HG03175 (cell line): ENCODE measurements around the gene NES.
"Not testable (repeated sequence)": the region's sequence is repeated elsewhere in the genome, so short reads cannot be mapped to it uniquely, and the experiment has no call there.

Experiments
- ATAC-seq: cut with Tn5 transposase; IDR thresholded peaks from one replicate; pipeline ENCODE4 v1.9.1; 2021; ENCODE audit warnings: mild to moderate bottlenecking, moderate library complexity; ENCODE audit not compliant: unreplicated experiment

Gene NES

DNA sequence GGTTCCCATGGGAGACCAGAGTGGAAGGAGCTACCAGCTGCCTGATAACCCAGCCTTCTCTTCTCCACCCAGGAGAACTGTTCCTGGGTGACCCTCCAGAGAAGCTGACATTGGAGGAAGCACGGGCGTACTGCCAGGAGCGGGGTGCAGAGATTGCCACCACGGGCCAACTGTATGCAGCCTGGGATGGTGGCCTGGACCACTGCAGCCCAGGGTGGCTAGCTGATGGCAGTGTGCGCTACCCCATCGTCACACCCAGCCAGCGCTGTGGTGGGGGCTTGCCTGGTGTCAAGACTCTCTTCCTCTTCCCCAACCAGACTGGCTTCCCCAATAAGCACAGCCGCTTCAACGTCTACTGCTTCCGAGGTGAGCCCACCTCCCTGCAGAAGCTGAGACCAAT, 28.7 kb downstream of the NES start:
- no peak for ATAC-seq

DNA sequence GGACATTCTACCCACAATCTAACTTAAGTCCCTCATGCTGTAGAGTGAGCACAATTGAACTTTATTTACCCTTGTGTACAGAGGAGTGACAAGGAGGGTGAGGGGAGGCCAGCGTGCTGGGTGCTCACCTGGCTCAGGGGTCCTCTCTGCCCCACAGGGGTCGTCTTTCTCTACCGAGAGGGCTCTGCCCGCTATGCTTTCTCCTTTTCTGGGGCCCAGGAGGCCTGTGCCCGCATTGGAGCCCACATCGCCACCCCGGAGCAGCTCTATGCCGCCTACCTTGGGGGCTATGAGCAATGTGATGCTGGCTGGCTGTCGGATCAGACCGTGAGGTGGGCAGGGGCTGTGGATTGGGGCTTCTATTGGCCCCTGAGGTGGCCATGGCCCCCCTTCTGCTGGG, 29.9 kb downstream of the NES start:
- no peak for ATAC-seq

DNA sequence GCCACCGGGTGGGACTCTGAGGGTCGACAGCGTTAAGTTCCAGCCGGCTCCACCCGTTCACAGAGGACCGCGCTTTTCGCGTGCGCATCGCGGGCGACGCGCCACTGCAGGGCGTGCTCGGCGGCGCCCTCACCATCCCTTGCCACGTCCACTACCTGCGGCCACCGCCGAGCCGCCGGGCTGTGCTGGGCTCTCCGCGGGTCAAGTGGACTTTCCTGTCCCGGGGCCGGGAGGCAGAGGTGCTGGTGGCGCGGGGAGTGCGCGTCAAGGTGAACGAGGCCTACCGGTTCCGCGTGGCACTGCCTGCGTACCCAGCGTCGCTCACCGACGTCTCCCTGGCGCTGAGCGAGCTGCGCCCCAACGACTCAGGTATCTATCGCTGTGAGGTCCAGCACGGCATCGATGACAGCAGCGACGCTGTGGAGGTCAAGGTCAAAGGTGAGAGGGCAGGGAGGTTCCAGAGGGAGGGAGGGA, 30.4 kb downstream of the NES start:
- no peak for ATAC-seq

DNA sequence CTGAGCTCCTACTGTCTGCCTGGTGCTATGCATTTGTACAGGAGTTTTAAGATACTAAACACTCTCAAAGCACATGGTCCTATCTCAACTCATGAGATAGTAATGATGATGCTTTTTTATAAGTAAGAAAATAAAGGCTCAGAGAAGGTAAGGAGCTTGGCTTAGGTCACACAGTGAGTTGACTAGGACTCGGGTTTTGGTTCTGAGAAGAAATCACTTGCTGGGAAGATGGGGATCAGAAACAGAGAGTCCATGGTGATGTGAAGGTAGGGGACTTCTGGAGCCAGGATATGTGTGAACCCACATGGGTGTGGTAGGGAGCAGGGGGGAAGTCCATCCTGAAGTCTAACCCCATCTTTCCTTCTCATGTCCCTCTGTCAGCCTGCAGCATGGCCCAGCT, 31.5 kb downstream of the NES start:
- ATAC-seq, result no peak

DNA sequence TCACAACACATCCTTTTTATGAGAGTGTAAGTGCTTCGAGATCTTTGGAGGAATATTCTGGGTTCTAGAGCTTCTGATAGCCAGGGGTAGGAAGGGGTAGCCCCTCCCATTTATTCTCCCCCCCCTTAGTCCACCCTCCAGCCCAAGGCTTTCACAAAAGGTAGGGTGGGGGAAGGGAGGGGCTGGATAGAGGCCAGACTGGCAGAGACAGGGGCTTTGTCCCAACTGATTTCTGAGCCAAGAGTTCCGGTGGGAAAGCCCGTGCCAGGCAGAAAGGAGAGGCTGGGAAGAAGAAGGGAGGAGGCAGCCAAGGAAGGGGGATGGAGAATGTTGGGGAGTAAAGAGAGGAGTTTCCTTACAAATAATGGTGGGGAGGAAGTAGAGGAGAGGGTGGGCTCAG, 32.2 kb downstream of the NES start:
- no peak for ATAC-seq

DNA sequence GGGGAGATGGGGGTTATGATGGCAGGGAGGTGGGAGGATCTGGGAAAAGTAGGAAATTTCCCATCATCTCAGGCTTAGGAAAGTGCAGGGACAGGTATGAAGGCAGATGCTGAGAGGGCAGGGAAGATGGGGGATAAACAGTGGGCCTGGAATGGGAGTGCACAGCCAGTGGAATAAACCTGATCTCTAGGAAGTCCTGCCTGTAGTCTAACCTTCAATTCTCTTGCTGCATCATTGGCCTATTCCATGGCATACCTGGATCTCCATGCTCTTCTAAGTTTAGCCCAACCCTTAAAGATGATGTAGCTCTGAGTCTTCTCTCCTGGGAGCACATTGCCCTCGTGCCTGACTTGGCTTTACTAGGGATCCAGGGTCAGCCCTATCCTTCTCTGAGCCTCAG, 32.6 kb downstream of the NES start:
- ATAC-seq, result no peak

DNA sequence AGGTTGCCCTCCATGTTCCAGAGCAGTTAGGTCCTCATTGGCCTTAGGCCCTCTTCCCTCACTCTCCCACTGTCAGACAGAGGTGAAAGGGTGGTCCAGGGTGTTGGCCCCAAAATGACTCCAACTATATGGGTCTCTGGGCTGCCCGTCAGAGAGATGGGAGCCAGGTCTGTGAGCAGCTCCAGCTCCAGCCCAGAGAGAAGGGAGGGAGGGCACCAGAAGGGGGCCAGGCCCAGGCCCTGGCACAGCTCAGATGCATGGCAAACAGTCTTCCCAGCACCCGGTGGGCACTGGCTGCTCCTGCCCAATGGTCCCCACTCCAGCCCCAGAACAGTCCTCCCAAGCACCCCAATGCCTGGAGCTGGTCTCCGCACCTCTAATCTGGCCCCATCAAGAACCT, 33.1 kb downstream of the NES start:
- ATAC-seq, result no peak

DNA sequence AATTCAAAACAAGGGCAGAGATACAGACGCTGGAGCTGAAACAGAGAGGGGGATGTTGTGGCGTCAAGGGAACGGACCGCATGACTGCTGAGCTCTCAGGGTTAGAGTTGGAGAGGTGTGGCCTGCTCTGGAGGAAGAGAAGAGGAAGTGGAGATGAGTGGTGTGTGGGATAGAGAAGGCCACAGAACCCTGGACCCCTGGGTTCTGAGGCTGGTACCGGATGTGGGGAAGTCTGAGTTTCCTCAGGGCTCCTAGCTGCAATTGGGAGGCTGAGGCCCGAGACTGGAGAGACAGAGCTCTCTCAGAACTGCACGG, 33.5 kb downstream of the NES start:
- ATAC-seq, result no peak

DNA sequence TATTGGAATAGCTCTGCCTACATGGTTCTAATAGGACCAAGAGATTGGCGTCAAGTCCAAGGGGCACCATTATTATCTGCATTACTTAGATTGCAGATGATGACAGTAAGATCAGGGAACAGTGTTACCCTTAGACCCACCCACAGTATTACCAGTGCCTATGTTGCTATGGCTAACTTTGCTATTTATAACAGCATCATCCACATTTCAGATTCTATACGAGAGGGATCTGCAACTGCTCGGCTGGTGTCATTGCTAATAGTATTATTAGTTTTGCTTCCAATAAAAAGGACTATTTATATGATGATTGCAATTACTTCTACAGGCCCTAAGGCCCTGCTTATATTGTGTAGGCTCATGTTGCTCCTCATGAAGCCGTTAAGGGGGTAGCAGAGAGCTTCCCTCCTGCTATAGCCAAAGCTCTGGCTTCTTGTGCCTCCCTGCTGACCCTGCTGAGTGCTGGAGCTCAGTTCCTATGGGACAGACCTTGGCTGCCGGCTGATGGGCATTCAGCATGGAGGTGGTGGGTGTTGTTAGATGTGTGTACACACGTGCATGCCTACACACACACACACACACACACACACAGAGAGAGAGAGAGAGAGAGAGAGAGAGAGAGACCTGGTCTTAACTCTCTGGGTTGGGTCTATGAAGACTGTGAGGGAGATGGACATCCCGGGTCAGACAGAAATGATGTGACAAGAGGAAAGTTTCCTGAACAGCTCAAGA, 34.0 kb downstream of the NES start:
- no peak for ATAC-seq

DNA sequence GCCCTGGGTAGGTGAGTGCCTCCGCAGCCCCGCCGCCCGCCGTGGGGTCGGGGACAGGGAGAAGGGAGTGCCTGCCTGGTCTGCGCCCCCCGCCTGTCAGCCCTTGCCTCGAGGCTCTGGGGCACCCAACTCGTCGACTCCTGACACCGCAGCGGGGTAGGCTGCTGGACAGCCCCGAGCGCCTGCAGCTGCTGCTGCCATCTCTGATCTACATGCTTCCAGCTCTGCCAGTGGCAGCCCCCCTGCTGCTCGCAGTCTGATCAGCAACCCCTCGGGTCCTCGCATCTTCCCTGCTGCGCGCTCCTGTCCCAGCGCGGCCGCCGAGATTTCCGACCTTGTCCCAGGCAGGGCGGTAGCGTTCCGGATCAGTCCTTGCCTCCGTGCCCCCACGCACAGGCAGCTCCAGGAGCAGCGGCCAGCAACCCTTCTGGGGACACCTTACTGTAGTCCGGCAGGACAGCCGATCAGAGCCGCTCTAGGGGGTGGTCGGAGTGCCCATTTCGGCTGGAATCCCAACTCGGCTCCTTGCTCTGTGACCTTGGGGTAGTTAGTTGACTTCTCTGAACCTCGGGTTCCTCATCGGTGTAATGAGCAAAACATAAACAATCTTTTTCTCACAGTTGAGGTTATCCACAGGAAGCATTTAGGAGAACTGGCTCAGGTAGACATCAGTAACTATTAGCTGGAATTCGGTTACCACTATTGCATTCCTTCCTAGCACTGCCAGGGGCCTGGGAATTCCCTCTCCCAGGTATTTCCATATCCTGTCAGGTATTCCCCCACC, 34.8 kb downstream of the NES start:
- no peak for ATAC-seq

DNA sequence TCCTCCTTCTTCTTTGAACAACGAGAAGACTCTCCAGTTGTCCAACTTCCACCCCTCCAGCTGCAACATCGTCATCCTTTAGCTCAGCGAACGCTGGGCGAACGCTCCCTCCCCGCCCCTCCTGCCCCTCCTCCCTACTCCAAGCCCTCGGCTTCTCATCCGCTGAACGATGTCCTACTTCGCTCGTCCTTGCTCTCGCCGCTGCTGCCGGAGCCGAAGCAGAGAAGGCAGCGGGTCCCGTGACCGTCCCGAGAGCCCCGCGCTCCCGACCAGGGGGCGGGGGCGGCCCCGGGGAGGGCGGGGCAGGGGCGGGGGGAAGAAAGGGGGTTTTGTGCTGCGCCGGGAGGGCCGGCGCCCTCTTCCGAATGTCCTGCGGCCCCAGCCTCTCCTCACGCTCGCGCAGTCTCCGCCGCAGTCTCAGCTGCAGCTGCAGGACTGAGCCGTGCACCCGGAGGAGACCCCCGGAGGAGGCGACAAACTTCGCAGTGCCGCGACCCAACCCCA, 35.4 kb downstream of the NES start, which contains the start of gene BCAN:
Gene BCAN, plus strand, starts transcription at position 357 of the 504 bp plus-strand sequence. CDS start 3,938 bp downstream, outside the sequence.
- no peak for ATAC-seq

DNA sequence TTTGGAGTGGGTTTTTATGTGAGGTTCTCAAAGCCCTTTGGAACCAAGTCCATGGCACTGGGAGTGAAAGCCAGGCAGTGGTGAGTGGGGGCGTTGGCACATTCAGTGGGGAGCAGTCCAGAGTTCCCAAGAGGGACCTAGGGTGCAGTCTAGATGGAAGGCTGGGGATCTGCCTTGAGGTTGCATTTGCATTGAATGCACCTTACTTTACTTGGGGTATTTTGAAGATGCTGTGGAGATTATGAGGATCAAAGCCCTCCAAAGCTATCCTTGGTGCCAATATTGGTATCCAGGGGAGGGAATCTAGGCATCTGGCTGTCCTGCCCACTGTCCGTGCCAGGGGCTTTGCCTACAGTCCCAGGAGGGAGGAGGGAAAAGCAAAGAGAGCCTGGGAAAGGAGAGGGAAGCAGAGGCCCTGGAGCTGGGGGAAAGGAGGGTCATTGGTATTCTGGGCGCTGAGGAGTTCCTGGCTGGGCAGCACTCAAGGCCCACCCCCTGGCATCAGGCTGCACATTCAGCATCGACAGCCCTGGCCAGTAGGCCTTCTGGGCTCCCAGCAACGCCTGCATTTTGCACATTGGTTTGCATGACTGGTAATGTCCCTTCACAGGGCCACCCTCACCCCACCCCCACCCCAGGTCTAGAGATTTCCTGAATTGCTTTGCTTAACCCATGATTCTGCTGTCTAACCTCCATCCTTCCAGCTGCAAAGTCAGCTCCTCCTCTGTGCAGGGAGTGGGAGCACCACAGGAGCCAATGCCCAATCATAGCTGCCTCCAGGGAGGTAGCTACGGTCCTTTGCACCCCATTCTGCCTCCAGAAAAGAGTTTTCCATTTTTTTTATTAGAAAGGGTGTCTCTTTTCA, 36.1 kb downstream of the NES start:
- no peak for ATAC-seq

DNA sequence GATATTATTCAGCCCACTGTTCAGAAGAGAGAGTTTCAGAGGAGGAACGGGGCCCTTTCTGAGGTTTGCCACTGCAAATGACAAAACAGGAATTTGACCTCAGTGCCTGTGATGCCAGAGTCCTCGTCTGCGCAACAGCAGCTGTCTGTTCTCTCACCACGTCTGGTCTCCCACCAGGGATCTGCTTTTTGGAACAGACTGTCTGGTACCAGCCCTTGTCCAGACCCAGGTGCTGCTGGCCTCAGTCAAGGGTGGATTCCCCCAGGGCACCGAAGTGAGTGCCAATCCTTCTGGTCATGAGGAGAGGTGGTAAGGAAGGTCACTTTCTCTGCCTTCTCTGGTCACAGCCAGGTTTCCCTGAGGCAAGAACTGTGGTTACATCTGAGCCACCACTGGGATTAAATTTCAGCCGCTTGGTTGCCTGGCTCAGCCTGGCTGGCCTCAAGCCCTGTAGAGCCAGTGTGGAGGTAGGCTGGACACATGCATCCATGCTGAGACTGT, 37.6 kb downstream of the NES start:
- ATAC-seq, result no peak

DNA sequence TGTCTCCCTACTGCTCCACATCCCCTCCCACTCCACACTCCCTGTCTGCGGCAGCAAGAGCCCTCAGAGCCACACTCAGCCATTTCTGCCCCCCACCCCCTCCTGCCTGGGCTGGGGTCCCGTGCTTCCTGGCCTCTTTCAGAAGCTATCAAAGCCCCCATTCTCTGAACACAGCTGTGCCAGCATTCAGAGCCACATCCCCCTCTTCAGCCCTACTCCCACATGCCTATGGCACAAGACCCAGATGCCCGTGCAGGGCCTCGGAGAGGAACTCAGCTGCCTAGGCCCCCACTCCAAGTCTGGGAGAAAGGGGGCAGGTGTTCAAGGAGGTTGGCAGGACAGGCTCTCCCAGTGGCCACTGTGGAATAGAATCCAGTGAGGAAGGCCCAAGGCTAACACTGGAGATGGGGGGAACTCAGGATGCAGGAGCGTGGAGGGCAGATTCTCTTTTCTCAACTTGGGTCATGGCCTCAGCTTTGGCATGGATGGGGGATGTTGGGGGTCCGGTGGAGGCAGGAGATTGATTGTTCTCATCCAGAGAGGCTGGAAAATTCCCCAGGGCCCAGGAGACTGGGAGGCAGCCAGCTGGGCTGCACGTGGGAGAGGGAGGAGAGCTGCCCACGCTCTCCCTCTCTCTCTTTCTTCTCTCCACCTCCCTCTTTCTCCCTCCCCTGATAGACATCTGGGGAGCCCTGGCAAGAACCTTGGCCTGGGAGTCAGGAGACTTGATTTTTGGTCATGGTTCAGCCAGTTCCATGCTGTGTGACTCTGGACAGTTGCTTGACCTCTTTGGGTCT, 38.8 kb downstream of the NES start:
- ATAC-seq, result no peak

DNA sequence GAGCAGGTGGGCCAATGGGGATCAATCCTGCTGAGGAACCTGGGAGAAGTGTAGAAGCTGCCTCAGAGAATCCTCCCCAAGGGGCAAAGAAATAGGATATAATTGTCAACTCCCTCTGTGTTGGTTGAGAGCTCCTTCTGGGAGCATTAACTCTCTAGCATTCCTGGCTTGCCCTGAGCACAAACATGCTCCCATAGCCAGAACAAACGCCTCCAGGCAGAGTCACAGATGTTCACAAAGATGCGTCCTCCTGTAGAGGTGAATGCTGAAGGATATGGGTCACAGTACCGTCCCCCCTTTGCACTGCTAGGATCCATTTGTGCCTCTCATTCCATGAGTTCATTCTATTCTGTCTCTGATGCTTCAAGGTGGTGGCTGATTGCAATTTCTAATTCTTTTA, 44.9 kb downstream of the NES start:
- no peak for ATAC-seq

DNA sequence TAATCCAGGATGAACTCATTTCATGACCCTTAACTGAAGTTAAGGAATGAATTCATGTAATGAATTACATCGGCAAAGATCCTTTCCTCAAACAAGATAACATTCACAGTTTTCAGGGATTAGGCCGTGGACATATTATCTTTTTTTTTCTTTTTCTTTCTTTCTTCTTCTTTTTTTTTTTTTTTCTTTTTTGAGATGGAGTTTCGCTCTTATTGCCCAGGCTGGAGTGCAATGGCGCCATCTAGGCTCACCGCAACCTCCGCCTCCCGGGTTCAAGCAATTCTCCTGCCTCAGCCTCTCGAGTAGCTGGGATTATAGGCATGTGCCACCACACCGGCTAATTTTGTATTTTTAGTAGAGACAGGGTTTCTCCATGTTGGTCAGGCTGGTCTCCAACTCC, 46.1 kb downstream of the NES start:
- not testable (repeated sequence) for ATAC-seq

DNA sequence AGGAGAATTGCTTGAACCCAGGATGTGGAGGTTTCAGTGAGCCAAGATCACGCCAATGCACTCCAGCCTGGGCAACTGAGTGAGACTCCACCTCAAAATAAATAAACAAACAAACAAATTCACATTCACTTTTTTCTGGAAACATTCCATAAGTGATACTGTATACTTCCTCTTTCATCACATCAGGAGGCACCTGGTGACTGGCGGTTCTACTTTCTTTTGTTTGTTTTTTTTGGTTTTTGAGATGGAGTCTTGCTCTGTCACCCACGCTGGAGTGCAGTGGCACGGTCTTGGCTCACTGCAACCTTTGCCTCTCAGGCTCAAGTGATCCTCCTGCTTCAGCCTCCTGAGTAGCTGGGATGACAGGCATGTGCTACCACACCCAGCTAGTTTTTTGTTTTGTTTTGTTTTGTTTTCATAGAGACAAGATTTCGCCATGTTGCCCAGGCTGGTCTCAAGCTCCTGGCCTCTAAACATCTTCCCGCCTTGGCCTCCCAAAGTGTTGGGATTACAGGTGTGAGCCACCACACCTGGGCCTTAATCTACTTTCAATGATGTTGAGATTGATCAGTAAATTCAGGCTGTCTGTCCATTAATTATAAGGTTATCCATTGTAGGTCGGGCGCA, 47.3 kb downstream of the NES start:
- no peak for ATAC-seq

DNA sequence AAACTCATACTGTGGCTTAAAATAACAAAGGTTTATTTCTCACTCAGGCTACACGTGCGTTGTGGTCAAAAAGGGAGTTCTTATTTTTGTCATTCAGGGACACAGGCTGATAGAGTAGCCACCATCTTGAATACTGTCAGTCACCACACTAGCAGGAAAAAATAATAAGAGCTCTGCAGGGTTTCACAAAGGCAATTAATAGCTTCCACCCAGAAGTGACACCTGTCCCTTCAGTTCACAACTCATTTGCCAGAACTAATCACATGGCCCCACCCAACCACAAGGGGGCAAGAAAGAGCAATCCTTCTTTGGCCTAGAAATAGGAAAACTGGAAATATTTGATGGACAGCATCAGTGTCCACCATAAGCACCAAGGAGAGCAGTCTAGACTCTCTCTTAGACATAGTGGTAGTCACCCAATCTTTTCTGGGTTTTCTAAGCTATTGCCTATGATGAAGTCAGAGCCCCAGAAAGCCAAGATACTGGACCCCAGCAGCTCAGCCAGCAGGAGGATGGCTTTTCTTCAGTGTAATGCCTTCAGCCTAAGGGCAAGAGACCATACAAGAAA, 49.8 kb downstream of the NES start:
- no peak for ATAC-seq

DNA sequence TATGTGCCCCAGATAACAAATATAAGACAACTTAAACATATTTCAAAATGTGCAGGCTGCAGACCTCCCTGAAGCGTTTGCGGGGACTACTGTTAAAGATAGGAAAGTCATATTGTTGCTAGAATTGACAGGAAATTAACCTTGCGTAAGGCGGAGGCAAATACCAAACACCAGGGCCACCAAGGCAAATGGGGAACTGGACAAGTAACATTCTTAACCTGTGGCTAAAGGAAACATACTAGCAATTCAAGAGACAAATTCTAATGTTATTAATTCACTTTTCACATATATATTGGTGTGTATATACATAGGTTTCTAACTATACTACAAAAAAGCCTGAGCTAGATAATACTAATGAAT, 51.1 kb downstream of the NES start:
- ATAC-seq, result no peak
